H9 (cell line): ENCODE results near the gene WDR7. TPM values are rescaled to one million over a fixed set of nuclear protein-coding genes. Genes with fewer than 3 reads are reported as not detected.

Experiments
- DNase-seq: peaks from one replicate; pipeline ENCODE4 v3.0.0-alpha.2; 2017
- H2AFZ ChIP-seq: one replicate; pipeline ENCODE4 v1.6.1; 2013; ENCODE audit warnings: mild to moderate bottlenecking, low read length, control low read depth, moderate library complexity
- H2AK5ac ChIP-seq: 2 replicates; pipeline ENCODE4 v1.6.1; 2013; ENCODE audit warnings: low read length, control low read depth, mixed read lengths; ENCODE audit not compliant: insufficient read length
- H2BK120ac ChIP-seq: one replicate; pipeline ENCODE4 v1.6.1; 2013; ENCODE audit warnings: low read depth, mild to moderate bottlenecking, low read length, control low read depth, inconsistent platforms; ENCODE audit not compliant: poor library complexity, severe bottlenecking
- H2BK12ac ChIP-seq: 2 replicates; pipeline ENCODE4 v1.6.1; 2013; ENCODE audit warnings: low read length, control low read depth, mixed read lengths, low read depth; ENCODE audit not compliant: insufficient read length
- H2BK15ac ChIP-seq: 2 replicates; pipeline ENCODE4 v1.6.1; 2013; ENCODE audit warnings: low read depth, low read length, control low read depth
- H2BK20ac ChIP-seq: one replicate; pipeline ENCODE4 v1.6.1; 2013; ENCODE audit warnings: low read depth, mild to moderate bottlenecking, low read length, control low read depth, inconsistent platforms; ENCODE audit not compliant: poor library complexity, severe bottlenecking
- H2BK5ac ChIP-seq: 2 replicates; pipeline ENCODE4 v1.6.1; 2013; ENCODE audit warnings: low read length, control low read depth, mixed read lengths; ENCODE audit not compliant: insufficient read length
- H3K14ac ChIP-seq: 2 replicates; pipeline ENCODE4 v1.6.1; 2013; ENCODE audit warnings: low read length, control low read depth; ENCODE audit not compliant: insufficient read depth
- H3K18ac ChIP-seq: 2 replicates; pipeline ENCODE4 v1.6.1; 2013; ENCODE audit warnings: low read depth, mild to moderate bottlenecking, mixed read lengths, low read length, control low read depth; ENCODE audit not compliant: insufficient read length
- H3K23ac ChIP-seq: 2 replicates; pipeline ENCODE4 v1.6.1; 2013; ENCODE audit warnings: low read length, control low read depth, mixed read lengths, low read depth; ENCODE audit not compliant: insufficient read length
- H3K23me2 ChIP-seq: 2 replicates; pipeline ENCODE4 v1.6.1; 2013; ENCODE audit warnings: low read depth, mild to moderate bottlenecking, mixed read lengths, low read length, control low read depth; ENCODE audit not compliant: insufficient read length, poor library complexity, severe bottlenecking
- H3K27ac ChIP-seq: 2 replicates; pipeline ENCODE4 v1.5.1; 2013; ENCODE audit warnings: low read length, control low read depth, mixed read lengths, low read depth; ENCODE audit not compliant: insufficient read length
- H3K27me3 ChIP-seq: 2 replicates; pipeline ENCODE4 v1.6.1; 2013; ENCODE audit warnings: low read length, control low read depth, inconsistent platforms; ENCODE audit not compliant: insufficient read depth
- H3K4ac ChIP-seq: 2 replicates; pipeline ENCODE4 v1.6.1; 2013; ENCODE audit warnings: low read depth, mild to moderate bottlenecking, control low read depth, inconsistent platforms, low read length, moderate library complexity
- H3K4me1 ChIP-seq: 2 replicates; pipeline ENCODE4 v1.6.1; 2013; ENCODE audit warnings: low read length, control low read depth, inconsistent platforms; ENCODE audit not compliant: insufficient read depth
- H3K4me2 ChIP-seq: 2 replicates; pipeline ENCODE4 v1.6.1; 2013; ENCODE audit warnings: low read length, control low read depth, mixed read lengths; ENCODE audit not compliant: insufficient read length, insufficient read depth
- H3K56ac ChIP-seq: 2 replicates; pipeline ENCODE4 v1.6.1; 2013; ENCODE audit warnings: low read depth, mild to moderate bottlenecking, mixed read lengths, low read length, control low read depth; ENCODE audit not compliant: insufficient read length
- H3K79me1 ChIP-seq: 2 replicates; pipeline ENCODE4 v1.6.1; 2013; ENCODE audit warnings: low read depth, mild to moderate bottlenecking, moderate library complexity, low read length, control low read depth, inconsistent platforms; ENCODE audit not compliant: insufficient read depth, poor library complexity, severe bottlenecking
- H3K79me2 ChIP-seq: 2 replicates; pipeline ENCODE4 v1.6.1; 2013; ENCODE audit warnings: low read length, control low read depth, inconsistent platforms; ENCODE audit not compliant: insufficient read depth
- H3K9ac ChIP-seq: 2 replicates; pipeline ENCODE4 v1.6.1; 2013; ENCODE audit warnings: low read length, control low read depth, mixed read lengths; ENCODE audit not compliant: insufficient read length; ENCODE audit errors: extremely low read depth
- H3K9me3 ChIP-seq: one replicate; pipeline ENCODE4 v1.6.1; 2013; ENCODE audit warnings: low read depth, low read length, inconsistent platforms; ENCODE audit not compliant: control insufficient read depth
- H3T11ph ChIP-seq: one replicate; pipeline ENCODE4 v1.6.1; 2013; ENCODE audit warnings: mild to moderate bottlenecking, low read length, control low read depth, inconsistent platforms
- H4K20me1 ChIP-seq: one replicate; pipeline ENCODE4 v1.6.1; 2013; ENCODE audit not compliant: control insufficient read depth, insufficient read length, insufficient read depth
- H4K5ac ChIP-seq: 2 replicates; pipeline ENCODE4 v1.6.1; 2013; ENCODE audit warnings: low read depth, mild to moderate bottlenecking, mixed read lengths, low read length, control low read depth; ENCODE audit not compliant: insufficient read length
- H4K8ac ChIP-seq: replicated peaks from 2 replicates; pipeline ENCODE4 v1.6.1; 2013; ENCODE audit warnings: low read length, control low read depth, mixed read lengths, low read depth; ENCODE audit not compliant: insufficient read length
- H4K91ac ChIP-seq: 2 replicates; pipeline ENCODE4 v1.6.1; 2013; ENCODE audit warnings: low read depth, mild to moderate bottlenecking, moderate library complexity, mixed read lengths, low read length, control low read depth; ENCODE audit not compliant: insufficient read length
- H3K27ac Mint-ChIP-seq, 3 experiments: 2 replicates in 2 of 3; 3 replicates in 1 of 3; pipeline ENCODE4 v1.8.0; 2020 to 2021; ENCODE audit warnings: mixed read lengths in 3 of 3, mild to moderate bottlenecking in 1 of 3, moderate library complexity in 1 of 3
- H3K27me3 Mint-ChIP-seq: 2 replicates; pipeline ENCODE4 v1.8.0; 2021; ENCODE audit warnings: low read depth, mild to moderate bottlenecking, moderate library complexity, mixed read lengths
- H3K36me3 Mint-ChIP-seq, 3 experiments: 2 replicates in 2 of 3; 3 replicates in 1 of 3; pipeline ENCODE4 v1.8.0; 2020 to 2021; ENCODE audit warnings: low read depth in 3 of 3, mixed read lengths in 3 of 3; ENCODE audit not compliant: insufficient read depth in 1 of 3
- H3K4me1 Mint-ChIP-seq, 2 experiments: 2 replicates each; pipeline ENCODE4 v1.8.0; 2020; ENCODE audit warnings: mixed read lengths in 2 of 2
- H3K4me3 Mint-ChIP-seq, 2 experiments: 2 replicates in 1 of 2; 3 replicates in 1 of 2; pipeline ENCODE4 v1.8.0; 2020 to 2021; ENCODE audit warnings: mild to moderate bottlenecking in 2 of 2, mixed read lengths in 2 of 2, moderate library complexity in 1 of 2
- H3K9me3 Mint-ChIP-seq, 2 experiments: 2 replicates in 1 of 2; 3 replicates in 1 of 2; pipeline ENCODE4 v1.8.0; 2020; ENCODE audit warnings: mild to moderate bottlenecking in 2 of 2, mixed read lengths in 2 of 2, moderate library complexity in 1 of 2
- WGBS: extraction: QIAGEN DNeasy Blood & Tissue Kit; methylation state at CpG from one replicate; pipeline ENCODE4 v1.1.7; 2013; ENCODE audit warnings: missing lambda C conversion rate, low lambda C conversion rate, mixed read lengths; ENCODE audit not compliant: insufficient read length; ENCODE audit errors: extremely low coverage; 5-methylcytosine and 5-hydroxymethylcytosine counted together
- total RNA-seq: library from RNA; stranded (reverse); gene quantifications from 2 replicates; pipeline ENCODE4 v1.2.1, GENCODE V29; 2021
- TF ChIP-seq, protein P1 (sequence below): fragments of 200-600 bp; sonication (generic); conservative IDR thresholded peaks from 3 replicates; pipeline ENCODE4 v1.8.0; 2021; ENCODE audit warnings: antibody characterized with exemption, mild to moderate bottlenecking

The WDR7 gene
- total RNA-seq, 1 experiment from 2014 or later, result 14.8 TPM

DNA sequence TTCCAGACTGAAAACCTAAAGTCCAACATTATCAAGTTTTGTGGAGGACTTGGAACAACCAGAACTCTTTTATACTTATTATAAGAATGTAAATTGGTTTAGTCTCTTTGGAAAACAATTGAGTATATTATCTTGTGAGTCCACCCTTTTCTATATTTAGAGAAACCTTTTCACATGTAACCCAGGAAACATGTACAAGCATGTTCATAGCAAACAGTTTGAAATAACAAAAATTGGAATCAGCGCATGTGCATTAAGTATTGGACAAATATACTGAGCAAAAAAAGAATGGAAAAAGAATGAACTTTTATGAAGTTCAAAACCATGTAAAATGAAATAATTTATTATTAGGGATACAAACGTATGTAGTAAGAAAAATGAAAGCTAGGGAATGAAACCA, 246.0 kb downstream of the WDR7 start:
- no peak overlapping the region for H2BK20ac ChIP-seq
- TF ChIP-seq, protein P1, sequence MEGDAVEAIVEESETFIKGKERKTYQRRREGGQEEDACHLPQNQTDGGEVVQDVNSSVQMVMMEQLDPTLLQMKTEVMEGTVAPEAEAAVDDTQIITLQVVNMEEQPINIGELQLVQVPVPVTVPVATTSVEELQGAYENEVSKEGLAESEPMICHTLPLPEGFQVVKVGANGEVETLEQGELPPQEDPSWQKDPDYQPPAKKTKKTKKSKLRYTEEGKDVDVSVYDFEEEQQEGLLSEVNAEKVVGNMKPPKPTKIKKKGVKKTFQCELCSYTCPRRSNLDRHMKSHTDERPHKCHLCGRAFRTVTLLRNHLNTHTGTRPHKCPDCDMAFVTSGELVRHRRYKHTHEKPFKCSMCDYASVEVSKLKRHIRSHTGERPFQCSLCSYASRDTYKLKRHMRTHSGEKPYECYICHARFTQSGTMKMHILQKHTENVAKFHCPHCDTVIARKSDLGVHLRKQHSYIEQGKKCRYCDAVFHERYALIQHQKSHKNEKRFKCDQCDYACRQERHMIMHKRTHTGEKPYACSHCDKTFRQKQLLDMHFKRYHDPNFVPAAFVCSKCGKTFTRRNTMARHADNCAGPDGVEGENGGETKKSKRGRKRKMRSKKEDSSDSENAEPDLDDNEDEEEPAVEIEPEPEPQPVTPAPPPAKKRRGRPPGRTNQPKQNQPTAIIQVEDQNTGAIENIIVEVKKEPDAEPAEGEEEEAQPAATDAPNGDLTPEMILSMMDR, result no peak
- no peak overlapping the region for H2BK5ac ChIP-seq
- no peak overlapping the region for H4K8ac ChIP-seq
- H4K20me1 ChIP-seq, result no peaks in the 10 kb centered on the region
- H3K27ac ChIP-seq, result no peak overlapping the region
- no peak overlapping the region for H2BK12ac ChIP-seq
- H3K4me1 ChIP-seq, result peaks cover 3% of the 10 kb centered on the region; the same call in 1 of the 2 replicates
- Mint-ChIP-seq H3K4me3 (no peak overlapping the region), H3K9me3 (no peaks in the 10 kb centered on the region), H3K36me3 (no peaks in the 10 kb centered on the region), H3K4me1 (peaks cover 6 to 14% of the 10 kb centered on the region in 2 experiments), H3K27ac (no peak overlapping the region), H3K27me3 (no peaks in the 10 kb centered on the region)
- no peaks in the 10 kb centered on the region for H3K27me3 ChIP-seq
- H3T11ph ChIP-seq, result no peak overlapping the region
- no peak overlapping the region for H3K4ac ChIP-seq
- no peak overlapping the region for H2AFZ ChIP-seq
- H3K23ac ChIP-seq, result no peak overlapping the region
- no peak overlapping the region for H3K9ac ChIP-seq
- H2AK5ac ChIP-seq, result no peak overlapping the region
- H4K91ac ChIP-seq, result no peak overlapping the region
- H3K4me2 ChIP-seq, result no peak overlapping the region
- no CpG with 5 or more reads among the region's 2 CpGs for WGBS
- H3K9me3 ChIP-seq, result no peaks in the 10 kb centered on the region
- 0 out of 2 replicates have a peak, but pooled peaks cover 2% of the 10 kb centered on the region for H3K79me2 ChIP-seq
- H2BK15ac ChIP-seq, result no peak overlapping the region
- H3K79me1 ChIP-seq, result no peaks in the 10 kb centered on the region
- H3K14ac ChIP-seq, result no peak overlapping the region
- no peak overlapping the region for H3K56ac ChIP-seq
- no peaks in the 10 kb centered on the region for H3K23me2 ChIP-seq
- H3K18ac ChIP-seq, result no peak overlapping the region
- H4K5ac ChIP-seq, result no peak overlapping the region
- no peak for DNase-seq
- H2BK120ac ChIP-seq, result no peak overlapping the region
